Neural progenitor cell (in vitro differentiated cells): Measurements from ENCODE around the gene SENP2. TPM values are rescaled to one million over a fixed set of nuclear protein-coding genes. Genes with fewer than 3 reads are reported as not detected.
A peak's percentile ranks its signal among the peaks of the same experiment; 100 is the strongest.
"Not testable (repeated sequence)": the region's sequence is repeated elsewhere in the genome, so short reads cannot be mapped to it uniquely, and the experiment has no call there.

Source experiments
- DNase-seq: peaks from one replicate; pipeline ENCODE4 v3.0.0-alpha.2; 2016; ENCODE audit warnings: low spot score
- H2AFZ ChIP-seq: fragments of 200-600 bp; sonication (generic); replicated peaks from 2 replicates; pipeline ENCODE4 v1.6.1; 2016; ENCODE audit warnings: antibody characterized with exemption
- H3F3A ChIP-seq: fragments of 200-600 bp; sonication (generic); 2 replicates; pipeline ENCODE4 v1.6.1; 2016; ENCODE audit warnings: antibody characterized with exemption, low read depth
- H3K27ac ChIP-seq: fragments of 200-600 bp; sonication (generic); 2 replicates; pipeline ENCODE4 v1.5.1; 2016; ENCODE audit warnings: mild to moderate bottlenecking
- H3K27me3 ChIP-seq: fragments of 200-600 bp; sonication (generic); 2 replicates; pipeline ENCODE4 v1.6.1; 2016; ENCODE audit warnings: mild to moderate bottlenecking, moderate library complexity
- H3K36me3 ChIP-seq: fragments of 200-600 bp; sonication (generic); 2 replicates; pipeline ENCODE4 v1.5.1; 2016
- H3K4me1 ChIP-seq: fragments of 200-600 bp; sonication (generic); 2 replicates; pipeline ENCODE4 v1.6.1; 2016; ENCODE audit warnings: mixed run types
- H3K4me2 ChIP-seq: fragments of 200-600 bp; sonication (generic); 2 replicates; pipeline ENCODE4 v1.6.1; 2016
- H3K4me3 ChIP-seq: fragments of 200-600 bp; sonication (generic); 2 replicates; pipeline ENCODE4 v1.5.1; 2016
- H3K79me2 ChIP-seq: fragments of 200-600 bp; sonication (generic); 2 replicates; pipeline ENCODE4 v1.6.1; 2016; ENCODE audit warnings: low read depth
- H3K9ac ChIP-seq: fragments of 200-600 bp; sonication (generic); 2 replicates; pipeline ENCODE4 v1.6.1; 2016
- H3K9me3 ChIP-seq: fragments of 200-600 bp; sonication (generic); 2 replicates; pipeline ENCODE4 v1.5.1; 2016; ENCODE audit warnings: low read depth
- H4K20me1 ChIP-seq: fragments of 200-600 bp; sonication (generic); 2 replicates; pipeline ENCODE4 v1.6.1; 2016; ENCODE audit warnings: low read depth
- H3K27ac Mint-ChIP-seq: 3 replicates; pipeline ENCODE4 v1.8.0; 2021; ENCODE audit warnings: mixed read lengths
- H3K27me3 Mint-ChIP-seq: 2 replicates; pipeline ENCODE4 v1.8.0; 2022; ENCODE audit warnings: low read depth, mild to moderate bottlenecking, inconsistent platforms, moderate library complexity, mixed read lengths; ENCODE audit not compliant: insufficient read depth
- H3K36me3 Mint-ChIP-seq: 3 replicates; pipeline ENCODE4 v1.8.0; 2021; ENCODE audit warnings: mixed read lengths
- H3K4me1 Mint-ChIP-seq: 3 replicates; pipeline ENCODE4 v1.8.0; 2021; ENCODE audit warnings: mixed read lengths
- H3K4me3 Mint-ChIP-seq: 3 replicates; pipeline ENCODE4 v1.8.0; 2021; ENCODE audit warnings: mild to moderate bottlenecking, moderate library complexity, mixed read lengths
- H3K9me3 Mint-ChIP-seq: 3 replicates; pipeline ENCODE4 v1.8.0; 2020; ENCODE audit warnings: mixed read lengths
- CTCF ChIP-seq: fragments of 200-600 bp; sonication (generic); IDR thresholded peaks from 2 replicates; pipeline ENCODE4 v1.5.1; 2017; ENCODE audit warnings: antibody characterized with exemption, mild to moderate bottlenecking
- EZH2 ChIP-seq: fragments of 200-600 bp; sonication (generic); IDR thresholded peaks from 2 replicates; pipeline ENCODE4 v1.6.1; 2017; ENCODE audit warnings: antibody characterized with exemption, mild to moderate bottlenecking, moderate library complexity
- EZH2phosphoT487 ChIP-seq: fragments of 200-600 bp; sonication (generic); IDR thresholded peaks from 2 replicates; pipeline ENCODE4 v1.6.1; 2017; ENCODE audit warnings: antibody characterized with exemption
- total RNA-seq: library from RNA; depleted of rRNA; stranded (reverse); fragments of >200 nt; gene quantifications from 2 replicates; pipeline ENCODE4 v1.2.3, GENCODE V29; 2015; ENCODE audit warnings: low replicate concordance

Gene SENP2
- total RNA-seq, 1 donor from 2014 or later, result 48.4 TPM

GRCh38 chr3:185639632-185640206 is 53.6 kb downstream of the SENP2 start:
- Mint-ChIP-seq H3K9me3 (no peaks in the 10 kb centered on the region), H3K27ac (no peak overlapping the region), H3K27me3 (peaks cover 2% of the 10 kb centered on the region), H3K4me1 (peaks cover 4% of the 10 kb centered on the region), H3K36me3 (peaks cover 25% of the 10 kb centered on the region), H3K4me3 (no peak overlapping the region)
- H2AFZ ChIP-seq, result no peak overlapping the region
- no peak overlapping the region for H3K4me3 ChIP-seq
- H3K36me3 ChIP-seq, result no peaks in the 10 kb centered on the region
- H3K79me2 ChIP-seq, result no peaks in the 10 kb centered on the region
- peaks cover 3% of the 10 kb centered on the region for H4K20me1 ChIP-seq
- no peak overlapping the region for H3K9ac ChIP-seq
- TF ChIP-seq EZH2phosphoT487 (no peak), EZH2 (no peak), CTCF (no peak)
- no peak for DNase-seq
- no peaks in the 10 kb centered on the region for H3F3A ChIP-seq
- peaks cover 6% of the 10 kb centered on the region for H3K4me1 ChIP-seq
- H3K27ac ChIP-seq, result no peak overlapping the region
- no peak overlapping the region for H3K4me2 ChIP-seq
- no peaks in the 10 kb centered on the region for H3K9me3 ChIP-seq
- H3K27me3 ChIP-seq, result no peaks in the 10 kb centered on the region

DNA sequence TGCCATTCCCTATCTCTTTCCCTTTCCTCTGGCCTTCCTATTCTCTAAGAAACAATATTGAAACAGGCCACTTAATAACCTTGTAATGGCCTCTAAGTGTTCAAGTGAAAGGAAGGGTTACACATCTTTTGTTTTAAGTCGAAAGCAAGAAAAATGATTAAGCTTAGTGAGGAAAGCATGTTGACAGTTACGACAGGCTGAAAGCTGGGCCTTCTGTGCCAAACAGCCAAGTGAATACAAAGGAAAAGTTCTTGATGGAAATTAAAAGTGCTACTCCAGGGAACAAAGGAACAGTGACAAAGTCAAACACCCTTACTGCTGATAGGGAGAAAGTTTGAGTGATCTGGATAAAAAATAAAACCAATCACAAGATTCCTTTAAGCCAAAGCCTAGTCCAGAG is 54.2 kb downstream of the SENP2 start:
- no peak overlapping the region for H3K27ac Mint-ChIP-seq
- peaks cover 2% of the 10 kb centered on the region for H3F3A ChIP-seq
- H3K27ac ChIP-seq, result peak overlapping the region; percentile 42
- no peak overlapping the region for H3K9ac ChIP-seq
- H3K79me2 ChIP-seq, result no peaks in the 10 kb centered on the region
- peaks cover 2% of the 10 kb centered on the region for H3K27me3 Mint-ChIP-seq
- H3K4me3 Mint-ChIP-seq, result no peak overlapping the region
- H3K27me3 ChIP-seq, result no peaks in the 10 kb centered on the region
- DNase-seq, result no peak
- H3K9me3 ChIP-seq, result no peaks in the 10 kb centered on the region
- H3K4me3 ChIP-seq, result no peak overlapping the region
- peaks cover 6% of the 10 kb centered on the region for H3K4me1 ChIP-seq
- H3K36me3 ChIP-seq, result no peaks in the 10 kb centered on the region
- no peaks in the 10 kb centered on the region for H3K9me3 Mint-ChIP-seq
- H2AFZ ChIP-seq, result no peak overlapping the region
- peaks cover 6% of the 10 kb centered on the region for H4K20me1 ChIP-seq
- H3K4me2 ChIP-seq, result no peak overlapping the region
- TF ChIP-seq EZH2 (no peak), EZH2phosphoT487 (no peak), CTCF (no peak)
- H3K4me1 Mint-ChIP-seq, result peaks cover 5% of the 10 kb centered on the region
- H3K36me3 Mint-ChIP-seq, result peaks cover 25% of the 10 kb centered on the region

GRCh38 chr3:185645191-185645590 is 59.1 kb downstream of the SENP2 start:
- H3F3A ChIP-seq, result peaks cover 28% of the 10 kb centered on the region
- not testable (repeated sequence) for DNase-seq, H3K9me3 Mint-ChIP-seq, H3K36me3 ChIP-seq, H3K27me3 Mint-ChIP-seq, H3K4me2 ChIP-seq, H2AFZ ChIP-seq, H3K27ac ChIP-seq, H3K27me3 ChIP-seq, H3K9me3 ChIP-seq, H3K4me3 Mint-ChIP-seq, H3K9ac ChIP-seq, H3K4me3 ChIP-seq, H3K79me2 ChIP-seq
- peaks cover 27% of the 10 kb centered on the region for H3K4me1 ChIP-seq
- H3K36me3 Mint-ChIP-seq, result peaks cover 38% of the 10 kb centered on the region
- peak overlapping the region; percentile 40 for H3K27ac Mint-ChIP-seq
- peaks cover 31% of the 10 kb centered on the region for H4K20me1 ChIP-seq
- peaks cover 28% of the 10 kb centered on the region for H3K4me1 Mint-ChIP-seq

- TF ChIP-seq EZH2phosphoT487 (no peak), CTCF (no peak), EZH2 (no peak)
- H3K27ac ChIP-seq, result peak overlapping the region; percentile 67
- no peaks in the 10 kb centered on the region for H3K79me2 ChIP-seq
- H3K4me2 ChIP-seq, result no peak overlapping the region
- H3K9me3 ChIP-seq, result no peaks in the 10 kb centered on the region
- Mint-ChIP-seq H3K27me3 (peaks cover 9% of the 10 kb centered on the region), H3K36me3 (peaks cover 40% of the 10 kb centered on the region), H3K27ac (peak overlapping the region; percentile 44), H3K4me3 (no peak overlapping the region), H3K9me3 (no peaks in the 10 kb centered on the region), H3K4me1 (peaks cover 28% of the 10 kb centered on the region)
- H3K4me3 ChIP-seq, result no peak overlapping the region
- H3K36me3 ChIP-seq, result no peaks in the 10 kb centered on the region
- H3F3A ChIP-seq, result peaks cover 28% of the 10 kb centered on the region
- peaks cover 23% of the 10 kb centered on the region for H3K4me1 ChIP-seq
- H2AFZ ChIP-seq, result no peak overlapping the region
- peaks cover 29% of the 10 kb centered on the region for H4K20me1 ChIP-seq
- peak; percentile 48 for DNase-seq
- H3K27me3 ChIP-seq, result no peaks in the 10 kb centered on the region
- no peak overlapping the region for H3K9ac ChIP-seq
Observed at GRCh38 chr3:185645596-185646381, 59.7 kb downstream of the SENP2 start.
